Mesodermal cell (in vitro differentiated cells): ENCODE measurements around the gene AGAP6.
"Not testable (repeated sequence)": the region's sequence is repeated elsewhere in the genome, so short reads cannot be mapped to it uniquely, and the experiment has no call there.

Experiments used
- H3K27ac ChIP-seq: 2 replicates; pipeline ENCODE4 v1.7.0; 2013; ENCODE audit warnings: mild to moderate bottlenecking, low read depth, low read length, moderate library complexity; ENCODE audit not compliant: severe bottlenecking
- H3K36me3 ChIP-seq: 2 replicates; pipeline ENCODE4 v1.7.1; 2013; ENCODE audit warnings: mild to moderate bottlenecking, low read length, moderate library complexity; ENCODE audit not compliant: control insufficient read depth, insufficient read depth
- H3K4me1 ChIP-seq: one replicate; pipeline ENCODE4 v1.7.1; 2013; ENCODE audit warnings: mild to moderate bottlenecking, low read length; ENCODE audit not compliant: insufficient read depth, control insufficient read depth, poor library complexity, severe bottlenecking
- H3K4me3 ChIP-seq: 2 replicates; pipeline ENCODE4 v1.7.0; 2013; ENCODE audit warnings: low read length, control low read depth, mild to moderate bottlenecking; ENCODE audit not compliant: insufficient read depth, poor library complexity, severe bottlenecking; ENCODE audit errors: extremely low read depth
- H3K9me3 ChIP-seq: 2 replicates; pipeline ENCODE4 v1.7.1; 2013; ENCODE audit warnings: mild to moderate bottlenecking, low read length, moderate library complexity; ENCODE audit not compliant: control insufficient read depth
- WGBS, 2 experiments: methylation state at CpG; one replicate each; pipeline ENCODE4 v1.1.5; 2013; ENCODE audit warnings: missing lambda C conversion rate in 2 of 2; ENCODE audit not compliant: insufficient coverage in 2 of 2; 5-methylcytosine and 5-hydroxymethylcytosine counted together

AGAP6 gene

GRCh38 chr10:49977756-49978155 is 10.4 kb upstream of the AGAP6 start:
- not testable (repeated sequence) for H3K36me3 ChIP-seq, H3K4me3 ChIP-seq, H3K9me3 ChIP-seq, H3K27ac ChIP-seq, H3K4me1 ChIP-seq
- 100% methylated on average over 1 of the region's 3 CpGs; no CpG with 5 or more reads in 1 of the 2 experiments for WGBS, 2 experiments

- H3K27ac ChIP-seq, H3K9me3 ChIP-seq, H3K4me3 ChIP-seq, H3K4me1 ChIP-seq, H3K36me3 ChIP-seq: not testable (repeated sequence)
- WGBS, 2 experiments, result 89 to 100% methylated on average over 1 of the region's 3 CpGs
Measured at GRCh38 chr10:49987207-49987606, 999 bp upstream of the AGAP6 start.

- no CpG with 5 or more reads among the region's 5 CpGs for WGBS, 2 experiments
- not testable (repeated sequence) for H3K9me3 ChIP-seq, H3K4me3 ChIP-seq, H3K27ac ChIP-seq, H3K4me1 ChIP-seq, H3K36me3 ChIP-seq
Measured at GRCh38 chr10:49995321-49995720, 7.1 kb downstream of the AGAP6 start.

- WGBS, 2 experiments, result no CpG with 5 or more reads among the region's 7 CpGs
- not testable (repeated sequence) for H3K9me3 ChIP-seq, H3K4me3 ChIP-seq, H3K4me1 ChIP-seq, H3K36me3 ChIP-seq, H3K27ac ChIP-seq
Measured at GRCh38 chr10:50014024-50014423, 25.8 kb downstream of the AGAP6 start.

- 89% methylated on average over 2 of the region's 9 CpGs; no CpG with 5 or more reads in 1 of the 2 experiments for WGBS, 2 experiments
- not testable (repeated sequence) for H3K4me3 ChIP-seq, H3K9me3 ChIP-seq, H3K36me3 ChIP-seq, H3K4me1 ChIP-seq, H3K27ac ChIP-seq
Measured at GRCh38 chr10:50015596-50016220, 27.5 kb downstream of the AGAP6 start.

GRCh38 chr10:50016926-50017325 is 28.7 kb downstream of the AGAP6 start:
- H3K27ac ChIP-seq, H3K4me3 ChIP-seq: not testable (repeated sequence)
- no CpG with 5 or more reads among the region's 5 CpGs for WGBS, 2 experiments

GRCh38 chr10:50017646-50018045 is 29.4 kb downstream of the AGAP6 start:
- H3K9me3 ChIP-seq, H3K4me3 ChIP-seq, H3K36me3 ChIP-seq, H3K4me1 ChIP-seq, H3K27ac ChIP-seq: not testable (repeated sequence)
- no CpG with 5 or more reads among the region's 5 CpGs for WGBS, 2 experiments

More at GRCh38 chr10:50016926-50017325, 28.7 kb downstream of the AGAP6 start:
- H3K4me1 ChIP-seq, H3K36me3 ChIP-seq, H3K9me3 ChIP-seq: not testable (repeated sequence)

GRCh38 chr10:50019279-50019678 is 31.1 kb downstream of the AGAP6 start:
- not testable (repeated sequence) for H3K4me1 ChIP-seq, H3K27ac ChIP-seq, H3K4me3 ChIP-seq, H3K9me3 ChIP-seq, H3K36me3 ChIP-seq
- WGBS, 2 experiments, result 85 to 91% methylated on average over 2 of the region's 3 CpGs

- not testable (repeated sequence) for H3K36me3 ChIP-seq, H3K27ac ChIP-seq, H3K4me1 ChIP-seq, H3K9me3 ChIP-seq, H3K4me3 ChIP-seq
- 78 to 98% methylated on average over 6 of the region's 13 CpGs for WGBS, 2 experiments
Measured at GRCh38 chr10:50020451-50021024, 32.3 kb downstream of the AGAP6 start.

GRCh38 chr10:50021646-50022045 is 33.4 kb downstream of the AGAP6 start:
- Histone ChIP-seq H3K27ac (no peak overlapping the region), H3K4me1 (no peaks in the 10 kb centered on the region), H3K36me3 (no peaks in the 10 kb centered on the region), H3K4me3 (no peak overlapping the region), H3K9me3 (no peaks in the 10 kb centered on the region)
- WGBS, 2 experiments, result 88% methylated on average over 1 of the region's 3 CpGs

- 91 to 96% methylated on average over 24 to 26 of the region's 37 CpGs for WGBS, 2 experiments
- not testable (repeated sequence) for H3K9me3 ChIP-seq, H3K4me3 ChIP-seq, H3K4me1 ChIP-seq, H3K36me3 ChIP-seq, H3K27ac ChIP-seq
Measured at GRCh38 chr10:50024716-50025383, 36.6 kb downstream of the AGAP6 start.
